Neural progenitor cell (in vitro differentiated cells): ENCODE data around the gene TSPAN2. TPM values are rescaled to one million over a fixed set of nuclear protein-coding genes. Genes with fewer than 3 reads are reported as not detected.

Experiments used
- DNase-seq: peaks from one replicate; pipeline ENCODE4 v3.0.0-alpha.2; 2016; ENCODE audit warnings: low spot score
- H2AFZ ChIP-seq: fragments of 200-600 bp; sonication (generic); replicated peaks from 2 replicates; pipeline ENCODE4 v1.6.1; 2016; ENCODE audit warnings: antibody characterized with exemption
- H3F3A ChIP-seq: fragments of 200-600 bp; sonication (generic); 2 replicates; pipeline ENCODE4 v1.6.1; 2016; ENCODE audit warnings: antibody characterized with exemption, low read depth
- H3K27ac ChIP-seq: fragments of 200-600 bp; sonication (generic); 2 replicates; pipeline ENCODE4 v1.5.1; 2016; ENCODE audit warnings: mild to moderate bottlenecking
- H3K27me3 ChIP-seq: fragments of 200-600 bp; sonication (generic); 2 replicates; pipeline ENCODE4 v1.6.1; 2016; ENCODE audit warnings: mild to moderate bottlenecking, moderate library complexity
- H3K36me3 ChIP-seq: fragments of 200-600 bp; sonication (generic); 2 replicates; pipeline ENCODE4 v1.5.1; 2016
- H3K4me1 ChIP-seq: fragments of 200-600 bp; sonication (generic); 2 replicates; pipeline ENCODE4 v1.6.1; 2016; ENCODE audit warnings: mixed run types
- H3K4me2 ChIP-seq: fragments of 200-600 bp; sonication (generic); 2 replicates; pipeline ENCODE4 v1.6.1; 2016
- H3K4me3 ChIP-seq: fragments of 200-600 bp; sonication (generic); 2 replicates; pipeline ENCODE4 v1.5.1; 2016
- H3K79me2 ChIP-seq: fragments of 200-600 bp; sonication (generic); 2 replicates; pipeline ENCODE4 v1.6.1; 2016; ENCODE audit warnings: low read depth
- H3K9ac ChIP-seq: fragments of 200-600 bp; sonication (generic); 2 replicates; pipeline ENCODE4 v1.6.1; 2016
- H3K9me3 ChIP-seq: fragments of 200-600 bp; sonication (generic); 2 replicates; pipeline ENCODE4 v1.5.1; 2016; ENCODE audit warnings: low read depth
- H4K20me1 ChIP-seq: fragments of 200-600 bp; sonication (generic); 2 replicates; pipeline ENCODE4 v1.6.1; 2016; ENCODE audit warnings: low read depth
- H3K27ac Mint-ChIP-seq: 3 replicates; pipeline ENCODE4 v1.8.0; 2021; ENCODE audit warnings: mixed read lengths
- H3K27me3 Mint-ChIP-seq: 2 replicates; pipeline ENCODE4 v1.8.0; 2022; ENCODE audit warnings: low read depth, mild to moderate bottlenecking, inconsistent platforms, moderate library complexity, mixed read lengths; ENCODE audit not compliant: insufficient read depth
- H3K36me3 Mint-ChIP-seq: 3 replicates; pipeline ENCODE4 v1.8.0; 2021; ENCODE audit warnings: mixed read lengths
- H3K4me1 Mint-ChIP-seq: 3 replicates; pipeline ENCODE4 v1.8.0; 2021; ENCODE audit warnings: mixed read lengths
- H3K4me3 Mint-ChIP-seq: 3 replicates; pipeline ENCODE4 v1.8.0; 2021; ENCODE audit warnings: mild to moderate bottlenecking, moderate library complexity, mixed read lengths
- H3K9me3 Mint-ChIP-seq: 3 replicates; pipeline ENCODE4 v1.8.0; 2020; ENCODE audit warnings: mixed read lengths
- EZH2 ChIP-seq: fragments of 200-600 bp; sonication (generic); IDR thresholded peaks from 2 replicates; pipeline ENCODE4 v1.6.1; 2017; ENCODE audit warnings: antibody characterized with exemption, mild to moderate bottlenecking, moderate library complexity
- EZH2phosphoT487 ChIP-seq: fragments of 200-600 bp; sonication (generic); IDR thresholded peaks from 2 replicates; pipeline ENCODE4 v1.6.1; 2017; ENCODE audit warnings: antibody characterized with exemption
- total RNA-seq: library from RNA; depleted of rRNA; stranded (reverse); fragments of >200 nt; gene quantifications from 2 replicates; pipeline ENCODE4 v1.2.3, GENCODE V29; 2015; ENCODE audit warnings: low replicate concordance
- TF ChIP-seq, protein P1 (sequence below): fragments of 200-600 bp; sonication (generic); IDR thresholded peaks from 2 replicates; pipeline ENCODE4 v1.5.1; 2017; ENCODE audit warnings: antibody characterized with exemption, mild to moderate bottlenecking

TSPAN2 gene
- total RNA-seq, 1 donor from 2014 or later = 19.7 TPM

DNA sequence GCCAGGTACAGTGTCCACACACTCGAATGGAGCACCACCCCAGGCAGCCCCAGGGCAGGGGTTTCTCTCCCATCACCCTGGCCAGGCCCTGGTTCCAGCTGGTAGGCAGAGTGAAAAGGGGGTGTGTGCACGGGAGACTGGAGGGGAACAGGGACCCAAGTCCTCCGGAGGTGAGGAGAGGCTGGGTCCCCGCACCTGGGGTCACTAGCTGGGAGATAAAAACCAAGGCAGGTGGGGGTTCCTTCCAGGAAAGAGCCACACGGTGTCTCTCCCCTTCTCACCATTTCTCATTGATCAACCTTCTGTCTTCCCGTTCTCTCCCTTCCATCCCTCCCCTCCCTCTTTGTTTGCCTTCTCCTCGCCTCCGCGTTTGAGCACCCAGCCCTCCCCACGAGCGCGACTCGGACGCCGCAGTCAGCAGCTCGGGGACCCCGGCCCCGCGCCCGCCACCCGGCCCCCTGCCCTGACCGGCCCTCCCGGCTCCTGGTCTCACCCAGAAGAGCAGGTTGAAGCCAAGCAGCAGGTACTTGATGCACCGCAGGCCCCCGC is 358 bp downstream of the TSPAN2 start:
- peaks cover 13% of the 10 kb centered on the region for H3K27me3 ChIP-seq
- TF ChIP-seq EZH2 (no peak), EZH2phosphoT487 (no peak)
- TF ChIP-seq, protein P1, sequence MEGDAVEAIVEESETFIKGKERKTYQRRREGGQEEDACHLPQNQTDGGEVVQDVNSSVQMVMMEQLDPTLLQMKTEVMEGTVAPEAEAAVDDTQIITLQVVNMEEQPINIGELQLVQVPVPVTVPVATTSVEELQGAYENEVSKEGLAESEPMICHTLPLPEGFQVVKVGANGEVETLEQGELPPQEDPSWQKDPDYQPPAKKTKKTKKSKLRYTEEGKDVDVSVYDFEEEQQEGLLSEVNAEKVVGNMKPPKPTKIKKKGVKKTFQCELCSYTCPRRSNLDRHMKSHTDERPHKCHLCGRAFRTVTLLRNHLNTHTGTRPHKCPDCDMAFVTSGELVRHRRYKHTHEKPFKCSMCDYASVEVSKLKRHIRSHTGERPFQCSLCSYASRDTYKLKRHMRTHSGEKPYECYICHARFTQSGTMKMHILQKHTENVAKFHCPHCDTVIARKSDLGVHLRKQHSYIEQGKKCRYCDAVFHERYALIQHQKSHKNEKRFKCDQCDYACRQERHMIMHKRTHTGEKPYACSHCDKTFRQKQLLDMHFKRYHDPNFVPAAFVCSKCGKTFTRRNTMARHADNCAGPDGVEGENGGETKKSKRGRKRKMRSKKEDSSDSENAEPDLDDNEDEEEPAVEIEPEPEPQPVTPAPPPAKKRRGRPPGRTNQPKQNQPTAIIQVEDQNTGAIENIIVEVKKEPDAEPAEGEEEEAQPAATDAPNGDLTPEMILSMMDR = no peak
- H3K4me1 ChIP-seq = peaks cover 5% of the 10 kb centered on the region
- H3K36me3 ChIP-seq = no peaks in the 10 kb centered on the region
- H3K79me2 ChIP-seq = no peaks in the 10 kb centered on the region
- no peaks in the 10 kb centered on the region for H4K20me1 ChIP-seq
- peak overlapping the region; percentile 89 for H2AFZ ChIP-seq
- peak overlapping the region; percentile 66 for H3K4me3 ChIP-seq
- H3K9me3 ChIP-seq = no peaks in the 10 kb centered on the region
- no peak overlapping the region for H3K27ac ChIP-seq
- H3K27me3 Mint-ChIP-seq = peaks cover 18% of the 10 kb centered on the region
- H3K4me3 Mint-ChIP-seq = peak overlapping the region; percentile 83
- DNase-seq = no peak
- H3K9ac ChIP-seq = peak overlapping the region; percentile 40
- H3K9me3 Mint-ChIP-seq = peaks cover 5% of the 10 kb centered on the region
- H3K36me3 Mint-ChIP-seq = no peaks in the 10 kb centered on the region
- H3F3A ChIP-seq = no peaks in the 10 kb centered on the region
- H3K4me2 ChIP-seq = peak overlapping the region; percentile 73
- H3K27ac Mint-ChIP-seq = peak overlapping the region; percentile 29
- peaks cover 20% of the 10 kb centered on the region for H3K4me1 Mint-ChIP-seq

DNA sequence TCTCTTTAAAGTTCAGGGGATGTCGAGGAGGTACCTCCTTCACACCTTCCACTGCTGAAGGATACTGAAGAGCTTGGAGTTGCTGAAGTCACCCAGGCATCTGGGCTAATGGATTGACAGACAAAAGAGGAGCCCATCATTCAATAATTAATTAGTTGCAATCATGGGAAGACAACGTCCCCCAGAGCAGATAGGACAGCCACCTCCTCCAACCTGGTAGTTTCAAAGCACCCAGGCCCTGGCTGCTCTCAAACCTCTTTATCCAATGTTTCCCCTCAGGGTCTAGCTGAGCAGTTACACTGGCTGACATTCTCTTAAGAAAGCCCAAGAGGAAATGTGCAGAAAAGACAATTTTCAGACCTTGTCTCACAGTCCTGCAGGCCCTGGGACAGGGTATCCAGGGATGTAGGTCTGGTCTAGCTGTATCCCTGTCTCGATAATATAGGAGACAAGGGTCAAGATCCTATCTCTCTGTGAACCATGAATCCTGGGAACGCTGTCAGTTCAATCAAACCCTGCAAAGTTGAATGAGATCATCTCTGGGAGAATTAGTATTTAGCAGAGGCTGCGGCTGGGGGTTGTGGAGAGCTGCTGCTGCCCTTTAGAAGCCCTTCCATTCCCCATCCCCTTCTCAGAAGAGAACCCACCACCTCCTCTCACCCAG is 1.1 kb downstream of the TSPAN2 start:
- Histone ChIP-seq H3F3A (no peaks in the 10 kb centered on the region), H2AFZ (no peak overlapping the region), H3K9me3 (no peaks in the 10 kb centered on the region), H3K9ac (no peak overlapping the region), H3K27ac (no peak overlapping the region), H3K36me3 (no peaks in the 10 kb centered on the region), H4K20me1 (no peaks in the 10 kb centered on the region), H3K4me1 (peaks cover 5% of the 10 kb centered on the region), H3K79me2 (no peaks in the 10 kb centered on the region), H3K4me3 (peak overlapping the region; percentile 66), H3K4me2 (peak overlapping the region; percentile 73), H3K27me3 (peaks cover 13% of the 10 kb centered on the region)
- no peak for DNase-seq
- Mint-ChIP-seq H3K4me3 (peak overlapping the region; percentile 83), H3K27me3 (peaks cover 18% of the 10 kb centered on the region), H3K36me3 (no peaks in the 10 kb centered on the region), H3K4me1 (peaks cover 23% of the 10 kb centered on the region), H3K27ac (peak overlapping the region; percentile 29), H3K9me3 (peaks cover 5% of the 10 kb centered on the region)
- TF ChIP-seq, protein P1 = no peak
- no peak for TF ChIP-seq EZH2
- TF ChIP-seq EZH2phosphoT487 = no peak

DNA sequence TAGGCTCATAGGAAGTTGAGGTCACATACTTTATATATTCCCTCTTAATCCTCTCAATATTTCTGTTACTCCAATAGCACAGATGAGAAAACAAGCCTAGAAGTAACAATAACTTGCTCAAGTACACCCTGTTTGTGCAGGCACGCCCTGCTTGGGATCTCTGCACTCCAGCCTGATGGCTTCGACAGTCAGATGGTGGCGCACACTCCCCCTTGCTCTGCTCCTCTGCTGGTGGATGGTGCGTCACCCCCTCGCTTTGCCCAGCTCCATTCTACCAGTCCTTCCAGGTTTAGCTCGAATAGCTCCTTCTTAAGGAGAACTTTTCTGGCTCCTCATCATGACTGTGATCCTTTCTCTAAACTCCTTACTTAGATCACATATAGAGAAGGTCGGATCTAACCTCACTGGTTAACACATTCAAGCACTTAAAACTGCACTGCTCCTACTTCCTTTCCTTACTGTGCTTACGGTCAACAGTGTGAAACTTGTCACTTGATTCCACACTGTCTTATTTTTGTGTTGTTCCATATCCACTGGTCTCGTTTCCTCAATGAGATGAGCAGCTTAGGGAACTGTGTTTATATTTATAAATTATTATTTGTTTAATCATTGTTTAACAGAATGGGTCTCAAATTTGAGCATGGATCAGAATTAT is 3.0 kb downstream of the TSPAN2 start:
- no peaks in the 10 kb centered on the region for H3K79me2 ChIP-seq
- TF ChIP-seq, protein P1 = no peak
- TF ChIP-seq EZH2 (no peak), EZH2phosphoT487 (no peak)
- H3F3A ChIP-seq = no peaks in the 10 kb centered on the region
- H3K9ac ChIP-seq = no peak overlapping the region
- H3K4me2 ChIP-seq = no peak overlapping the region
- peaks cover 18% of the 10 kb centered on the region for H3K27me3 Mint-ChIP-seq
- no peak overlapping the region for H3K4me3 Mint-ChIP-seq
- H3K36me3 ChIP-seq = no peaks in the 10 kb centered on the region
- H3K9me3 Mint-ChIP-seq = peaks cover 5% of the 10 kb centered on the region
- peaks cover 5% of the 10 kb centered on the region for H3K4me1 ChIP-seq
- no peak overlapping the region for H3K4me3 ChIP-seq
- H3K27ac Mint-ChIP-seq = no peak overlapping the region
- peaks cover 12% of the 10 kb centered on the region for H3K27me3 ChIP-seq
- H3K27ac ChIP-seq = no peak overlapping the region
- H3K36me3 Mint-ChIP-seq = no peaks in the 10 kb centered on the region
- no peaks in the 10 kb centered on the region for H3K9me3 ChIP-seq
- H2AFZ ChIP-seq = no peak overlapping the region
- DNase-seq = no peak
- peaks cover 32% of the 10 kb centered on the region for H3K4me1 Mint-ChIP-seq
- H4K20me1 ChIP-seq = no peaks in the 10 kb centered on the region
